A549 (cell line): ENCODE measurements around the gene PM20D2. TPM values are rescaled to one million over a fixed set of nuclear protein-coding genes. Genes with fewer than 3 reads are reported as not detected.

ENCODE experiments used
- ATAC-seq, 2 experiments: fragments of 200-7000 bp in 1 of 2; fragments of >200 bp in 1 of 2; cut with Nextera tagmentation in 1 of 2; cut with Tn5 transposase in 1 of 2; 3 replicates each; pipeline versions ENCODE4 v1.8.0 to v1.9.1; 2018 to 2020; ENCODE audit warnings: mild to moderate bottlenecking in 1 of 2, moderate library complexity in 1 of 2
- CTCF ChIA-PET: fragments of 300-600 bp; sonication (Branson Sonifier 250); formaldehyde crosslinking; extraction: SDS; loops from one replicate; lab custom pipeline; 2021; ENCODE audit warnings: antibody characterized with exemption, inconsistent platforms; lab: Yijun Ruan, JAX
- POLR2A ChIA-PET: fragments of 350-600 bp; formaldehyde crosslinking; extraction: SDS; loops from one replicate; lab custom pipeline; 2021; ENCODE audit warnings: antibody characterized with exemption, inconsistent platforms; lab: Yijun Ruan, JAX
- DNase-seq, 2 experiments: peaks; one replicate each; pipeline versions ENCODE4 v3.0.0 to v3.0.0-alpha.2; 2011 to 2016; ENCODE audit warnings: low read depth in 1 of 2, low spot score in 1 of 2
- FAIRE-seq: peaks from 2 replicates; lab custom pipeline; 2011; peaks lifted over from hg19 to GRCh38; lab: Jason Lieb, UNC
- H3K27ac ChIP-seq, 2 experiments: fragments of >200 bp; sonication (Bioruptor Twin); formaldehyde crosslinking; 3 replicates each; pipeline ENCODE4 v1.5.1; 2016 to 2017
- H3K4me1 ChIP-seq: fragments of >200 bp; sonication (Bioruptor Twin); formaldehyde crosslinking; 3 replicates; pipeline ENCODE4 v1.6.1; 2016
- H3K4me2 ChIP-seq: fragments of >200 bp; sonication (Bioruptor Twin); formaldehyde crosslinking; 3 replicates; pipeline ENCODE4 v1.6.1; 2016
- H3K4me3 ChIP-seq: fragments of >200 bp; sonication (Bioruptor Twin); formaldehyde crosslinking; 3 replicates; pipeline ENCODE4 v1.5.1; 2016
- H3K9me3 ChIP-seq: fragments of >200 bp; sonication (Bioruptor Twin); formaldehyde crosslinking; 3 replicates; pipeline ENCODE4 v1.6.1; 2016
- CBX2 ChIP-seq: fragments of 200-600 bp; sonication (generic); IDR thresholded peaks from 2 replicates; pipeline ENCODE4 v1.6.1; 2016; ENCODE audit warnings: low read depth, mild to moderate bottlenecking, borderline replicate concordance
- CHD2 ChIP-seq: fragments of 150-350 bp; IDR thresholded peaks from 2 replicates; pipeline ENCODE4 v1.6.1; 2014; ENCODE audit warnings: low read length; ENCODE audit not compliant: partially characterized antibody
- CHD4 ChIP-seq: fragments of 200-600 bp; sonication (generic); IDR thresholded peaks from 2 replicates; pipeline ENCODE4 v1.6.1; 2016; ENCODE audit warnings: antibody characterized with exemption, mild to moderate bottlenecking, borderline replicate concordance
- CTCF ChIP-seq: fragments of >200 bp; sonication (Bioruptor Twin); formaldehyde crosslinking; IDR thresholded peaks from 3 replicates; pipeline ENCODE4 v1.5.1; 2016
- FOXS1 ChIP-seq: fragments of 250-450 bp; sonication (Bioruptor Pico); IDR thresholded peaks from 2 replicates; pipeline ENCODE4 v1.5.0; 2020; ENCODE audit warnings: mild to moderate bottlenecking, moderate library complexity
- HES2 ChIP-seq: fragments of >200 bp; sonication (Bioruptor Twin); formaldehyde crosslinking; IDR thresholded peaks from 2 replicates; pipeline ENCODE4 v1.6.1; 2016
- HOXA7 ChIP-seq: fragments of 250-450 bp; sonication (Bioruptor Pico); IDR thresholded peaks from 2 replicates; pipeline ENCODE4 v1.5.0; 2020; ENCODE audit warnings: mild to moderate bottlenecking, moderate library complexity
- JUN ChIP-seq, 2 experiments: fragments of >200 bp; sonication (Bioruptor Twin); formaldehyde crosslinking; IDR thresholded peaks; 2 replicates in 1 of 2; 3 replicates in 1 of 2; pipeline ENCODE4 v1.6.1; 2016 to 2017
- JUNB ChIP-seq: fragments of >200 bp; sonication (Bioruptor Twin); formaldehyde crosslinking; IDR thresholded peaks from 2 replicates; pipeline ENCODE4 v1.6.1; 2016
- KDM1A ChIP-seq: fragments of 200-600 bp; sonication (generic); IDR thresholded peaks from 2 replicates; pipeline ENCODE4 v1.6.1; 2016; ENCODE audit warnings: low read depth, mild to moderate bottlenecking
- MAX ChIP-seq: IDR thresholded peaks from 2 replicates; pipeline ENCODE4 v1.6.1; 2012
- MYC ChIP-seq: IDR thresholded peaks from 2 replicates; pipeline ENCODE4 v1.6.1; 2012; ENCODE audit warnings: mild to moderate bottlenecking, inconsistent platforms, low read length, improper control_type of control experiment, borderline replicate concordance
- NPAS2 ChIP-seq: fragments of 250-450 bp; sonication (Bioruptor Pico); IDR thresholded peaks from 2 replicates; pipeline ENCODE4 v1.8.0; 2022; ENCODE audit warnings: mild to moderate bottlenecking, moderate library complexity, borderline replicate concordance
- NR3C1 ChIP-seq: fragments of >200 bp; sonication (Bioruptor Twin); formaldehyde crosslinking; IDR thresholded peaks from 3 replicates; pipeline ENCODE4 v1.6.1; 2017
- RARB ChIP-seq: fragments of 250-450 bp; sonication (Bioruptor Pico); IDR thresholded peaks from 2 replicates; pipeline ENCODE4 v1.8.0; 2021; ENCODE audit warnings: mild to moderate bottlenecking, moderate library complexity
- REST ChIP-seq: fragments of 200-600 bp; sonication (generic); IDR thresholded peaks from 2 replicates; pipeline ENCODE4 v1.6.1; 2016; ENCODE audit warnings: antibody characterized with exemption, mild to moderate bottlenecking, moderate library complexity
- SREBF2 ChIP-seq: fragments of 450-650 bp; IDR thresholded peaks from 2 replicates; pipeline ENCODE4 v1.6.1; 2014; ENCODE audit warnings: mild to moderate bottlenecking, moderate library complexity
- TP53 ChIP-seq: fragments of 250-450 bp; sonication (Bioruptor Pico); IDR thresholded peaks from 2 replicates; pipeline ENCODE4 v1.5.0; 2021; ENCODE audit warnings: mild to moderate bottlenecking, moderate library complexity
- WGBS: methylation state at CpG from one replicate; pipeline ENCODE4 v1.1.6; 2017; ENCODE audit errors: missing lambda C conversion rate; 5-methylcytosine and 5-hydroxymethylcytosine counted together
- polyA plus RNA-seq, 4 experiments: library from polyadenylated mRNA; depleted of rRNA in 3 of 4; stranded (reverse); fragments of >200 nt; fragmentation: RNase III in 1 of 4; extraction: RNeasy Plus Mini Kit Qiagen cat#74134 plus additional on column Dnase treatment in 1 of 4; gene quantifications; 2 replicates in 3 of 4; 3 replicates in 1 of 4; pipeline ENCODE4 v1.2.3, GENCODE V29; 2011 to 2017

PM20D2 gene
- polyA plus RNA-seq, 2 of the 4 experiments (the other 2 are of a cell fraction): 14.7 to 25.4 TPM

- 82% methylated on average over 4 of the region's 4 CpGs for WGBS
- H3K4me3 ChIP-seq: no peak overlapping the region
- POLR2A ChIA-PET: no interaction called here
- H3K9me3 ChIP-seq: no peaks in the 10 kb centered on the region
- CTCF ChIA-PET: interaction anchor here (0.6 kb wide), 1 partner anchor 16 kb away, joined by 3 read pairs; no protein-coding TSS in a partner anchor
- H3K4me1 ChIP-seq: no peaks in the 10 kb centered on the region
- FAIRE-seq: no peak
- no peak overlapping the region for H3K4me2 ChIP-seq
- no peak overlapping the region for H3K27ac ChIP-seq
- ATAC-seq: no peak
- no peak for DNase-seq
- TF ChIP-seq JUN (IDR thresholded peaks at IDR 0.05): no peak
- no peak for TF ChIP-seq CHD4
- TF ChIP-seq MAX: no peak
- no peak for TF ChIP-seq JUNB
- TF ChIP-seq, all 56 proteins: peak for 0
These were observed 27.8 kb downstream of the PM20D2 start for GRCh38 chr6:89173634-89174033.

GRCh38 chr6:89180112-89180511 lies 34.3 kb downstream of the PM20D2 start:
- no peak for FAIRE-seq
- ChIA-PET POLR2A (no interaction called here), CTCF (no interaction called here)
- no peaks in the 10 kb centered on the region for H3K9me3 ChIP-seq
- no peak overlapping the region for H3K27ac ChIP-seq
- DNase-seq: no peak
- H3K4me3 ChIP-seq: no peak overlapping the region
- H3K4me2 ChIP-seq: no peak overlapping the region
- 66% methylated on average over 12 of the region's 13 CpGs for WGBS
- TF ChIP-seq MAX (no peak), NPAS2 (CRISPR knock-in tag) (no peak), CTCF (no peak), SREBF2 (no peak)
- ATAC-seq: peak in 1 of 2 experiments; percentile 30; a peak in 1 of 6 replicates
- no peaks in the 10 kb centered on the region for H3K4me1 ChIP-seq

GRCh38 chr6:89180971-89181370 lies 35.1 kb downstream of the PM20D2 start:
- ChIA-PET CTCF (interaction anchor here (0.6 to 1.5 kb wide), 4 partner anchors 19 to 184 kb away, joined by 3 to 5 read pairs (median 4); no protein-coding TSS in a partner anchor), POLR2A (no interaction called here)
- Histone ChIP-seq H3K4me1 (no peaks in the 10 kb centered on the region), H3K27ac (no peak overlapping the region), H3K4me3 (no peak overlapping the region), H3K9me3 (no peaks in the 10 kb centered on the region), H3K4me2 (no peak overlapping the region)
- 8% methylated on average over 1 of the region's 1 CpG for WGBS
- no peak for ATAC-seq
- TF ChIP-seq HES2: no peak
- no peak for TF ChIP-seq REST
- TF ChIP-seq NR3C1: no peak
- TF ChIP-seq JUN (IDR thresholded peaks at IDR 0.05): no peak
- no peak for TF ChIP-seq RARB (CRISPR knock-in tag)
- TF ChIP-seq TP53 (CRISPR knock-in tag): no peak
- no peak for TF ChIP-seq CHD2
- no peak for TF ChIP-seq CTCF
- TF ChIP-seq CBX2: no peak
- TF ChIP-seq HOXA7 (CRISPR knock-in tag): no peak
- TF ChIP-seq FOXS1: no peak
- no peak for TF ChIP-seq KDM1A
- no peak for TF ChIP-seq MYC
- no peak for FAIRE-seq
- DNase-seq: no peak
